Tibial artery (tissue), 4 donors: ENCODE results near the gene MEF2D.

Experiments used
- DNase-seq, 2 donors: peaks; one replicate each; pipeline ENCODE4 v3.0.0-alpha.2; 2019
- H3K27ac ChIP-seq, 2 donors: fragments of 200-600 bp; sonication (generic) in 1 of 2; 1 replicate in 1 of 2; 2 replicates in 1 of 2; pipeline ENCODE4 v1.5.1; 2018 to 2019; ENCODE audit warnings: mild to moderate bottlenecking in 1 of 2
- H3K27me3 ChIP-seq, 2 donors: fragments of 200-600 bp; sonication (generic) in 1 of 2; one replicate each; pipeline versions ENCODE4 v1.5.1 to v1.6.0; 2016 to 2019
- H3K36me3 ChIP-seq, 3 donors: fragments of 200-600 bp; sonication (generic) in 2 of 3; one replicate each; pipeline ENCODE4 v1.5.1; 2016 to 2019; ENCODE audit warnings: mild to moderate bottlenecking in 2 of 3
- H3K4me1 ChIP-seq, 4 donors: fragments of 200-600 bp; sonication (generic) in 2 of 4; 1 replicate in 3 of 4; 2 replicates in 1 of 4; pipeline ENCODE4 v1.5.1; 2016 to 2019
- H3K4me3 ChIP-seq, 2 donors: fragments of 200-600 bp; sonication (generic) in 1 of 2; 1 replicate in 1 of 2; 2 replicates in 1 of 2; pipeline ENCODE4 v1.5.1; 2018 to 2019; ENCODE audit warnings: mild to moderate bottlenecking in 2 of 2
- H3K9me3 ChIP-seq, 3 donors: fragments of 200-600 bp; sonication (generic) in 1 of 3; one replicate each; pipeline ENCODE4 v1.5.1; 2016 to 2019
- intact Hi-C: fragments of 100-400 bp; cut with DNase I; formaldehyde crosslinking; loops from one replicate; pipeline ENCODE4 v1.15.0; 2023; ENCODE audit warnings: low total_unique reads
- TF ChIP-seq, protein P1 (sequence below), 2 experiments: fragments of 200-600 bp in 1 of 2; fragments of 450-650 bp in 1 of 2; IDR thresholded peaks; one replicate each; pipeline ENCODE4 v1.5.1; 2017 to 2019; ENCODE audit warnings: antibody characterized with exemption in 2 of 2, mild to moderate bottlenecking in 1 of 2, moderate library complexity in 1 of 2

Gene MEF2D

DNA sequence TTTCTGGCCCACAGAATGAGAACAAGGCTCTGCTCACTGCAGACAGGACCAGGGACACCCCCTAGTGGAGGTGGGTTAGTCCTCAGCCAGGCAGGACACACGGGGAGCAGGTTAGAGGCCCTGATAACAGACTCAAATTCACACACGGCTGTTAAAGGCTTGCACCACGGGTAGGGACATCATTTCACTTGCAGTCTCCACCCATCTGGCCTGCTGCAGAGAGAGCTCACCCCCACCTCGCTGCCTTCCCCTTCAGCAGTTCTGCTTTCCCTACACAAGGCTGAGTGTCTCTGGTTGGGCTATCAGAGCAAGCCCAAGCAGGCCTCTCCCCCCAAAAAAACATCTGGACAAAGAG is 20.6 kb downstream of the MEF2D start:
- no peak overlapping the region for H3K4me3 ChIP-seq

DNA sequence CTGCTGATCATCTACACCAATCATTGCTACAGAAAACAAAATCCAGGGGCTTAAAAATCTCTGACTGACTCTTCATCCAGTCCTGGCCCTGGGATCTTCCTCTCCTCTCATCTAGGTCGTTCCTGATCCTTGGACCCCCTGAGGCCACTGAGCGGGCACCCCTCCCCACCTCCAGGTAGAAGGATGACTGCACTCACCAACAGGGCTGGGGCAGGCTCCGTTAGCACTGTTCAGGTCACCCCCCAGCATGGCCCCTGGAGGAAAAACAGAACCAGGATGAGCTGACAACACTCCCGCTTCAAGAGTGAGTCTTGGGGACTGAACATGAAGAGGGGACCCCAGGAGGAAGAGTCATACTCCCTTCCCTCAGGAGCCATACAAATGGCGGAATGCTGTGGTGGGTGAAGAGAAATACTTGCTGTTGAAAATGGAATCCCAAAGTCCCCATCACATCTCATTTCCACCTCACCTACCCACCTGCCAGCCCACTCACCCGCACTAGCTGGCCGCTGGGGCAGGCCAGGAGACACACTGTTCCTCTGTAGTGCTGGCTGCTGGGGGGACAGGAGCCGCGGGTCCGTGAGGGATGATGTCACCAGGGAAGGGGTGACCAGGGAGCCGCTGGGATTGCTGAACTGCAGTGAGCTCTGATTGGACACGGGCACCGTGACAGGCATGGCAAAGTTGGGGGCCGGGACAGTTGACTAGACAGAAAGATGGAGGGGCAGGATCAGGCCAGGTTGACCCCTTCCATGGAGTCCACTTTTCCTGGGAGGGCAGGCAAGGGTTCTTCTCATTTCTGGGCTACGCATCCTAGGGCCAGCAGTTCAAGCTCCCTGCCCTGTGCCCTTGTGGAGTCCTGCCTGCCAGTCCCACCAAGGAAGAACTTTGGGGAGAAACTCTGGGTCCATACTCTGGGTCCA is 21.2 kb downstream of the MEF2D start:
- peak overlapping the region; percentile 91 to 94 for H3K27ac ChIP-seq
- H3K4me3 ChIP-seq: no peak overlapping the region
- H3K36me3 ChIP-seq: peaks cover 82 to 91% (median 84%) of the 10 kb centered on the region in 3 donors
- TF ChIP-seq, protein P1, sequence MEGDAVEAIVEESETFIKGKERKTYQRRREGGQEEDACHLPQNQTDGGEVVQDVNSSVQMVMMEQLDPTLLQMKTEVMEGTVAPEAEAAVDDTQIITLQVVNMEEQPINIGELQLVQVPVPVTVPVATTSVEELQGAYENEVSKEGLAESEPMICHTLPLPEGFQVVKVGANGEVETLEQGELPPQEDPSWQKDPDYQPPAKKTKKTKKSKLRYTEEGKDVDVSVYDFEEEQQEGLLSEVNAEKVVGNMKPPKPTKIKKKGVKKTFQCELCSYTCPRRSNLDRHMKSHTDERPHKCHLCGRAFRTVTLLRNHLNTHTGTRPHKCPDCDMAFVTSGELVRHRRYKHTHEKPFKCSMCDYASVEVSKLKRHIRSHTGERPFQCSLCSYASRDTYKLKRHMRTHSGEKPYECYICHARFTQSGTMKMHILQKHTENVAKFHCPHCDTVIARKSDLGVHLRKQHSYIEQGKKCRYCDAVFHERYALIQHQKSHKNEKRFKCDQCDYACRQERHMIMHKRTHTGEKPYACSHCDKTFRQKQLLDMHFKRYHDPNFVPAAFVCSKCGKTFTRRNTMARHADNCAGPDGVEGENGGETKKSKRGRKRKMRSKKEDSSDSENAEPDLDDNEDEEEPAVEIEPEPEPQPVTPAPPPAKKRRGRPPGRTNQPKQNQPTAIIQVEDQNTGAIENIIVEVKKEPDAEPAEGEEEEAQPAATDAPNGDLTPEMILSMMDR (IDR thresholded peaks at IDR 0.05): no peak
- no peak for DNase-seq
- no peaks in the 10 kb centered on the region for H3K9me3 ChIP-seq
- H3K27me3 ChIP-seq: no peaks in the 10 kb centered on the region
- H3K4me1 ChIP-seq: peaks cover 13 to 100% (median 78%) of the 10 kb centered on the region in 4 donors
- intact Hi-C loops: no loop called here

More for the DNA sequence above, 20.6 kb downstream of the MEF2D start:
- DNase-seq: no peak
- TF ChIP-seq, protein P1 (IDR thresholded peaks at IDR 0.05): peak in 1 of 2 experiments; percentile 14
- peaks cover 13 to 100% (median 78%) of the 10 kb centered on the region in 4 donors for H3K4me1 ChIP-seq
- H3K27ac ChIP-seq: peak overlapping the region; percentile 91 to 94
- peaks cover 76 to 85% (median 77%) of the 10 kb centered on the region in 3 donors for H3K36me3 ChIP-seq
- intact Hi-C loops: no loop called here
- no peaks in the 10 kb centered on the region for H3K27me3 ChIP-seq
- H3K9me3 ChIP-seq: no peaks in the 10 kb centered on the region

DNA sequence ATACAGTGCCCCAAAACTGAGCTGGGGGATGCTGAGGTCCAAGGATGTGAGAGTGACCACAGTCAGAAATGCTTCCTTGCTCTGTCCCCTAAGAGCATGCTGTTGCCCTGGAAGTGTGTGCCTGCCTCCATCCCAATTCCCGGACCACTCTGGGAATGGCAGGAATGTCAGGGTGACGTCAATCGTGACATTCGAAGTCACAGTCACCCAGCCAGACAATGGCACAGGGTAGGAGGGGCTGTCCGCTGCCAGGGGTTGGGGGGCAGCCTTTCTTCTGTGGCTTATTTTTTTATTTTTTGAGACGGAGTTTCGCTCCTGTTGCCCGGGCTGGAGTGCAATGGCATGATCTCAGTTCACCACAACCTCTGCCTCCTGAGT is 22.3 kb downstream of the MEF2D start:
- DNase-seq: peak in 1 of 2 donors; percentile 86
- Histone ChIP-seq H3K27ac (peak overlapping the region; percentile 91 to 94), H3K27me3 (no peaks in the 10 kb centered on the region), H3K9me3 (no peaks in the 10 kb centered on the region), H3K4me3 (no peak overlapping the region), H3K36me3 (peaks cover 93 to 99% (median 94%) of the 10 kb centered on the region in 3 donors), H3K4me1 (peaks cover 13 to 100% (median 73%) of the 10 kb centered on the region in 4 donors)
- intact Hi-C loops: no loop called here
- TF ChIP-seq, protein P1 (IDR thresholded peaks at IDR 0.05): no peak

DNA sequence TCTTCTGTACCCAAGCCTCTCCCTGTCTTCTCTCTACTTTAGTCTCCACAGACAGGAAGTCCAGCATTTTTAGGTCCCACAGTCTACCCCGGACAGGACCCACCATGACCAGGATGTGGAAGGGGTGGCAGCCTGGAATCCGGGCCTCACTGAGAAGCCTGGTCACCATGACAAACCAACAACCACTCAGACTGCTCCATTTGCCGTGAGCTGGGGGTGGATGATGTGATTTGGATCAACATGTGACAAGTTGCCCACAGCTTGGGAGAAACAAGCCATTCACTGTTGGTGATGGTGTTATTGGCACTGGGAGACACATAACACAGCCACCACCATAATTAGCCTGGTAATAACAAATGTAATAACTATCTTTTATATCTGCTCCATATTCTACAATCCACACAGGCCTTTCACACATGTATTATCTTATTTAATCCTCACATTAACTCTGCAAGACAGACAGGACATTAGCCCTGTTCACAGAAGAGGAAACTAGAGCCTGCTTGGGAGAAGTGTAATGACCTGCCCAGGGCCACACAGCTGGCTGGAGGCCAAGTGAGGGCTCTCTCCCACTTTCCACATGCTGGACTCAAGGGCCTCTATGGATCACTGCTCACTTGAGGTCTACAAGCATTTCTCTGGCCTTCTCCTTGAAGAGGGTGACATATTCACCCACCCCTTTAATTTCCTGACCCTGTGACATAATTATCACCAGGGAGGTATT is 22.9 kb downstream of the MEF2D start:
- DNase-seq: no peak
- no peaks in the 10 kb centered on the region for H3K9me3 ChIP-seq
- TF ChIP-seq, protein P1 (IDR thresholded peaks at IDR 0.05): no peak
- peaks cover 13 to 100% (median 74%) of the 10 kb centered on the region in 4 donors for H3K4me1 ChIP-seq
- intact Hi-C loops: loop anchor here (2.0 kb wide), 1 partner anchor 25 kb away; no protein-coding TSS in a partner anchor
- H3K27me3 ChIP-seq: no peaks in the 10 kb centered on the region
- no peak overlapping the region for H3K4me3 ChIP-seq
- peak overlapping the region; percentile 91 to 94 for H3K27ac ChIP-seq
- peaks cover 94 to 99% (median 96%) of the 10 kb centered on the region in 3 donors for H3K36me3 ChIP-seq

DNA sequence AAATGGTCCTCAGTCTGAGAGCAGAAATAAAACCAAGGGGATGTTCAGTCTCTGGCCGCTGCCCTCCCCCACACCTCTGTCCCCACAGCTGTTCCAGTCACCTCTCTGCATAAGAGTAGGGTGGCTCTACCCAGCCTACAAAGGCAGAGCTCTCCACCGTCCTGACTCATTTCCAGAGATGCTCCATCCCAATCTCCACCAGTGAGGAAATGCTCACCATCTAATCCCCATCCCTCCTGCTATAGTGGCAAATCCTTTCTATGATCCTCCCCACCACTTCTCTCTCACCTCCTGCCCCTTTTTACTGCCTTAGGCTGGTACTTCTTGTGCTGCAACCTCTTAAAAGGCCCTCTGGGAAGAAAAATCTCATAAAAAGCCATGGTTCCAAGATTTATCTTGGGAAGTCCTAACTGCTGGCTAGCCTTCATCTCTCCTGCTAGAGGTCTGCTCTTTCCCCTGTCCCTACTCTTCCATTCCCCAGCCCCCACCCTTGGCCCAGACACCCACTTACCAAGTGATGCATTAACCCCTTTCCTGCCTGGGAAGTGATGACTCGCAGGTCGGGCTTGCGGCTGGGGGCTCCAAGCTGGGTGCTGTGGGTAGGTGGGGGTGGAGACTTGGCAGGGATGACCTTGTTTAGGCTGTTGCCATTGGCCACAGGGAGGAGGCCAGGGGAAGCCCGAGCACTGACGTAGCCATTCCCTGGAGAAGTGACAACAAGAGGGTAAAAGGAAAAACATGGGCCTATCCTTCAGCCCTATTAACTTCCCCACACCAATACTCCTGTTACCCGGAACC is 23.9 kb downstream of the MEF2D start:
- DNase-seq: peak; percentile 62 to 87
- peak overlapping the region; percentile 91 to 94 for H3K27ac ChIP-seq
- peaks cover 13 to 100% (median 81%) of the 10 kb centered on the region in 4 donors for H3K4me1 ChIP-seq
- no peaks in the 10 kb centered on the region for H3K9me3 ChIP-seq
- intact Hi-C loops: loop anchor here (2.0 kb wide), 1 partner anchor 26 kb away; no protein-coding TSS in a partner anchor
- no peaks in the 10 kb centered on the region for H3K27me3 ChIP-seq
- TF ChIP-seq, protein P1 (IDR thresholded peaks at IDR 0.05): no peak
- H3K4me3 ChIP-seq: peak overlapping the region in 1 of 2 donors; percentile 8
- peaks cover 92 to 99% (median 95%) of the 10 kb centered on the region in 3 donors for H3K36me3 ChIP-seq
